ENCODE measurements around the gene IGSF5.
"Not testable (repeated sequence)": the region's sequence is repeated elsewhere in the genome, so short reads cannot be mapped to it uniquely, and the experiment has no call there.

IGSF5 gene

GRCh38 chr21:39738566-39738965, 6.4 kb upstream of the IGSF5 start:
- DNase-seq (ENCODE audit: low read depth): no peak

GRCh38 chr21:39739531-39739930, 5.5 kb upstream of the IGSF5 start:
- not testable (repeated sequence) for DNase-seq (ENCODE audit: low read depth)

- DNase-seq (ENCODE audit: low read depth): not testable (repeated sequence)
Measured at GRCh38 chr21:39742561-39742960, 2.4 kb upstream of the IGSF5 start.

GRCh38 chr21:39745332-39745731, 349 bp downstream of the IGSF5 start:
- DNase-seq (ENCODE audit: low read depth): not testable (repeated sequence)

- DNase-seq (ENCODE audit: low read depth): no peak
Measured at GRCh38 chr21:39750670-39751069, 5.7 kb downstream of the IGSF5 start.

GRCh38 chr21:39754811-39755210, 9.8 kb downstream of the IGSF5 start:
- DNase-seq (ENCODE audit: low read depth): no peak

- no peak for DNase-seq (ENCODE audit: low read depth)
Measured at GRCh38 chr21:39756285-39756684, 11.3 kb downstream of the IGSF5 start.

GRCh38 chr21:39763272-39763970, 18.4 kb downstream of the IGSF5 start:
- peak; percentile 21 for DNase-seq (ENCODE audit: low read depth)

GRCh38 chr21:39774227-39774626, 29.2 kb downstream of the IGSF5 start:
- DNase-seq (ENCODE audit: low read depth): no peak

GRCh38 chr21:39775816-39776215, 30.8 kb downstream of the IGSF5 start:
- no peak for DNase-seq (ENCODE audit: low read depth)

- peak; percentile 22 for DNase-seq (ENCODE audit: low read depth)
Measured at GRCh38 chr21:39776589-39776988, 31.6 kb downstream of the IGSF5 start.

- no peak for DNase-seq (ENCODE audit: low read depth)
Measured at GRCh38 chr21:39781331-39781730, 36.3 kb downstream of the IGSF5 start.

- DNase-seq (ENCODE audit: low read depth): peak; percentile 63
Measured at GRCh38 chr21:39788383-39788782, 43.4 kb downstream of the IGSF5 start.

GRCh38 chr21:39796466-39796865, 51.5 kb downstream of the IGSF5 start:
- DNase-seq (ENCODE audit: low read depth): no peak

GRCh38 chr21:39799178-39799577, 54.2 kb downstream of the IGSF5 start:
- no peak for DNase-seq (ENCODE audit: low read depth)

- DNase-seq (ENCODE audit: low read depth): no peak
Measured at GRCh38 chr21:39800311-39800710, 55.3 kb downstream of the IGSF5 start.

GRCh38 chr21:39802217-39802616, 57.2 kb downstream of the IGSF5 start:
- no peak for DNase-seq (ENCODE audit: low read depth)

- DNase-seq (ENCODE audit: low read depth): no peak
Measured at GRCh38 chr21:39803393-39803792, 58.4 kb downstream of the IGSF5 start.

GRCh38 chr21:39804240-39804639, 59.3 kb downstream of the IGSF5 start:
- no peak for DNase-seq (ENCODE audit: low read depth)

- DNase-seq (ENCODE audit: low read depth): no peak
Measured at GRCh38 chr21:39805983-39806382, 61.0 kb downstream of the IGSF5 start.

- DNase-seq (ENCODE audit: low read depth): no peak
Measured at GRCh38 chr21:39807738-39808137, 62.8 kb downstream of the IGSF5 start.

GRCh38 chr21:39809936-39810335, 65.0 kb downstream of the IGSF5 start:
- no peak for DNase-seq (ENCODE audit: low read depth)

- no peak for DNase-seq (ENCODE audit: low read depth)
Measured at GRCh38 chr21:39812983-39813382, 68.0 kb downstream of the IGSF5 start.

GRCh38 chr21:39818557-39818956, 73.6 kb downstream of the IGSF5 start:
- no peak for DNase-seq (ENCODE audit: low read depth)

All from iris pigment epithelial cell (primary cell).